HG03521 (cell line): ENCODE data around the gene RAB23.

Source experiments
- ATAC-seq: cut with Tn5 transposase; IDR thresholded peaks from one replicate; pipeline ENCODE4 v1.9.1; 2021; ENCODE audit warnings: mild to moderate bottlenecking, moderate library complexity; ENCODE audit not compliant: unreplicated experiment

The RAB23 gene

GRCh38 chr6:57221936-57222742, at the start of gene RAB23:
Gene RAB23, minus strand, starts transcription at chr6:57222307. Its CDS starts 11,927 bp downstream, at chr6:57210380.
- ATAC-seq, result peak; percentile 76

GRCh38 chr6:57268294-57268640, 46.2 kb upstream of the RAB23 start:
- no peak for ATAC-seq

- ATAC-seq, result no peak
Observed at GRCh38 chr6:57267586-57268293, 45.6 kb upstream of the RAB23 start.

- ATAC-seq, result no peak
Observed at GRCh38 chr6:57265755-57266221, 43.7 kb upstream of the RAB23 start.

GRCh38 chr6:57263739-57264138, 41.6 kb upstream of the RAB23 start:
- ATAC-seq, result no peak

GRCh38 chr6:57262901-57263694, 41.0 kb upstream of the RAB23 start:
- no peak for ATAC-seq

GRCh38 chr6:57262488-57262887, 40.4 kb upstream of the RAB23 start:
- ATAC-seq, result no peak

GRCh38 chr6:57261926-57262325, 39.8 kb upstream of the RAB23 start:
- ATAC-seq, result no peak

GRCh38 chr6:57259064-57259463, 37.0 kb upstream of the RAB23 start:
- no peak for ATAC-seq

GRCh38 chr6:57257911-57258541, 35.9 kb upstream of the RAB23 start:
- ATAC-seq, result no peak

- ATAC-seq, result no peak
Observed at GRCh38 chr6:57256541-57256940, 34.4 kb upstream of the RAB23 start.

- no peak for ATAC-seq
Observed at GRCh38 chr6:57255451-57256169, 33.5 kb upstream of the RAB23 start.

GRCh38 chr6:57254055-57254717, 32.1 kb upstream of the RAB23 start:
- ATAC-seq, result no peak

GRCh38 chr6:57252975-57253374, 30.9 kb upstream of the RAB23 start:
- no peak for ATAC-seq

- no peak for ATAC-seq
Observed at GRCh38 chr6:57252137-57252536, 30.0 kb upstream of the RAB23 start.

- ATAC-seq, result no peak
Observed at GRCh38 chr6:57250348-57250747, 28.2 kb upstream of the RAB23 start.

- ATAC-seq, result no peak
Observed at GRCh38 chr6:57248311-57248895, 26.3 kb upstream of the RAB23 start.

GRCh38 chr6:57247603-57248002, 25.5 kb upstream of the RAB23 start:
- ATAC-seq, result no peak

GRCh38 chr6:57246307-57246706, 24.2 kb upstream of the RAB23 start:
- no peak for ATAC-seq
